ENCODE measurements around the gene TIMP2.

GRCh38 chr17:78878261-78878660, 46.9 kb downstream of the TIMP2 start:
- no peak for TF ChIP-seq EZH2phosphoT487 (IDR thresholded peaks at IDR 0.05; ENCODE audit: insufficient read depth, low read depth)
- TF ChIP-seq EZH2 (IDR thresholded peaks at IDR 0.05; ENCODE audit: insufficient read depth, poor library complexity, severe bottlenecking): no peak

Measured in GM23248 (cell line).